NCI-H446 treated with DMSO at 0.1 percent for 48 hours (cell line): Measurements from ENCODE around the gene SCCPDH.

ENCODE experiments used
- DNase-seq: peaks from one replicate; lab custom pipeline; 2025; lab: John Stamatoyannopoulos, UW

The SCCPDH gene

GRCh38 chr1:246750752-246751151, 26.5 kb downstream of the SCCPDH start:
- no peak for DNase-seq

GRCh38 chr1:246753670-246754535, 29.7 kb downstream of the SCCPDH start:
- DNase-seq = no peak

GRCh38 chr1:246755419-246755818, 31.2 kb downstream of the SCCPDH start:
- DNase-seq = no peak

GRCh38 chr1:246760422-246761347, 36.5 kb downstream of the SCCPDH start:
- DNase-seq = no peak

- no peak for DNase-seq
Measured at GRCh38 chr1:246761396-246761795, 37.2 kb downstream of the SCCPDH start.

- no peak for DNase-seq
Measured at GRCh38 chr1:246765521-246765920, 41.3 kb downstream of the SCCPDH start.

- DNase-seq = no peak
Measured at GRCh38 chr1:246768403-246769020, 44.3 kb downstream of the SCCPDH start.

GRCh38 chr1:246769306-246769705, 45.1 kb downstream of the SCCPDH start:
- no peak for DNase-seq

- DNase-seq = no peak
Measured at GRCh38 chr1:246771366-246771765, 47.2 kb downstream of the SCCPDH start.

- no peak for DNase-seq
Measured at GRCh38 chr1:246772686-246773085, 48.5 kb downstream of the SCCPDH start.

GRCh38 chr1:246773213-246773641, 49.0 kb downstream of the SCCPDH start:
- no peak for DNase-seq

- no peak for DNase-seq
Measured at GRCh38 chr1:246775531-246776385, 51.5 kb downstream of the SCCPDH start.

GRCh38 chr1:246776923-246777322, 52.7 kb downstream of the SCCPDH start:
- no peak for DNase-seq

GRCh38 chr1:246778663-246779062, 54.5 kb downstream of the SCCPDH start:
- DNase-seq = no peak

- no peak for DNase-seq
Measured at GRCh38 chr1:246779561-246780175, 55.5 kb downstream of the SCCPDH start.

- no peak for DNase-seq
Measured at GRCh38 chr1:246780264-246780663, 56.1 kb downstream of the SCCPDH start.

GRCh38 chr1:246781212-246781611, 57.0 kb downstream of the SCCPDH start:
- DNase-seq = no peak

- peak; percentile 62 for DNase-seq
Measured at GRCh38 chr1:246782120-246782900, 58.1 kb downstream of the SCCPDH start.

GRCh38 chr1:246784621-246785493, 60.6 kb downstream of the SCCPDH start:
- peak; percentile 5 for DNase-seq
